GM19438 (cell line): Measurements from ENCODE around the gene YWHAQ.
A peak's percentile ranks its signal among the peaks of the same experiment; 100 is the strongest.
"Not testable (repeated sequence)": the region's sequence is repeated elsewhere in the genome, so short reads cannot be mapped to it uniquely, and the experiment has no call there.

ENCODE experiments used
- ATAC-seq: cut with Tn5 transposase; IDR thresholded peaks from one replicate; pipeline ENCODE4 v1.9.1; 2021; ENCODE audit warnings: low read depth; ENCODE audit not compliant: unreplicated experiment

YWHAQ gene

GRCh38 chr2:9637330-9637729 is 6.5 kb upstream of the YWHAQ start:
- ATAC-seq: no peak

- ATAC-seq: no peak
Observed at GRCh38 chr2:9634133-9634532, 3.3 kb upstream of the YWHAQ start.

GRCh38 chr2:9631878-9632700 is 1.3 kb upstream of the YWHAQ start:
- no peak for ATAC-seq

GRCh38 chr2:9631553-9631819 is 689 bp upstream of the YWHAQ start:
- ATAC-seq: no peak

GRCh38 chr2:9630117-9630735 is 571 bp downstream of the YWHAQ start:
- peak; percentile 43 for ATAC-seq

GRCh38 chr2:9629222-9630116 is 1.3 kb downstream of the YWHAQ start:
- no peak for ATAC-seq

GRCh38 chr2:9627310-9627709 is 3.5 kb downstream of the YWHAQ start:
- no peak for ATAC-seq

- ATAC-seq: no peak
Observed at GRCh38 chr2:9623151-9623550, 7.6 kb downstream of the YWHAQ start.

- not testable (repeated sequence) for ATAC-seq
Observed at GRCh38 chr2:9621655-9622054, 9.1 kb downstream of the YWHAQ start.

- ATAC-seq: no peak
Observed at GRCh38 chr2:9618410-9618809, 12.4 kb downstream of the YWHAQ start.

GRCh38 chr2:9617749-9618148 is 13.0 kb downstream of the YWHAQ start:
- ATAC-seq: no peak

- no peak for ATAC-seq
Observed at GRCh38 chr2:9617296-9617695, 13.5 kb downstream of the YWHAQ start.

- ATAC-seq: no peak
Observed at GRCh38 chr2:9614562-9614961, 16.2 kb downstream of the YWHAQ start.

GRCh38 chr2:9613291-9613690 is 17.5 kb downstream of the YWHAQ start:
- ATAC-seq: no peak

GRCh38 chr2:9611549-9611912 is 19.3 kb downstream of the YWHAQ start:
- ATAC-seq: not testable (repeated sequence)

- ATAC-seq: no peak
Observed at GRCh38 chr2:9610781-9611548, 19.8 kb downstream of the YWHAQ start.

- not testable (repeated sequence) for ATAC-seq
Observed at GRCh38 chr2:9608491-9608890, 22.3 kb downstream of the YWHAQ start.

GRCh38 chr2:9602412-9602811 is 28.4 kb downstream of the YWHAQ start:
- ATAC-seq: no peak

GRCh38 chr2:9601397-9601796 is 29.4 kb downstream of the YWHAQ start:
- no peak for ATAC-seq

GRCh38 chr2:9599430-9599829 is 31.4 kb downstream of the YWHAQ start:
- no peak for ATAC-seq
